ENCODE data around the gene XCL1. TPM values are rescaled to one million over a fixed set of nuclear protein-coding genes. Genes with fewer than 3 reads are reported as not detected.

XCL1 gene
- total and polyA plus RNA-seq, 2 experiments from 2014 or later, result 0.24 TPM; not detected in 1

GRCh38 chr1:168582688-168583336, 6.4 kb downstream of the XCL1 start:
- H2AFZ ChIP-seq, result no peak overlapping the region
- ATAC-seq, result no peak

GRCh38 chr1:168583571-168583970, 7.2 kb downstream of the XCL1 start:
- Histone ChIP-seq H3K79me2 (replicated peaks; ENCODE audit: insufficient read depth) (no peaks in the 10 kb centered on the region), H3F3A (replicated peaks; ENCODE audit: low read depth) (no peaks in the 10 kb centered on the region), H3K4me3 (no peak overlapping the region), H3K4me1 (ENCODE audit: insufficient read depth) (no peaks in the 10 kb centered on the region), H4K20me1 (replicated peaks; ENCODE audit: insufficient read depth) (no peaks in the 10 kb centered on the region), H3K27me3 (ENCODE audit: insufficient read depth) (no peaks in the 10 kb centered on the region), H3K27ac (ENCODE audit: low read depth) (no peak overlapping the region), H3K9me2 (ENCODE audit: insufficient read depth) (peaks cover 5% of the 10 kb centered on the region; the same call in 1 of the 2 replicates), H2AFZ (no peak overlapping the region), H3K4me2 (no peak overlapping the region), H3K36me3 (ENCODE audit: insufficient read depth) (no peaks in the 10 kb centered on the region)
- no peak overlapping the region; the same call in 1 of the 2 replicates for H3K27ac Mint-ChIP-seq
- no peaks in the 10 kb centered on the region for H3K36me3 Mint-ChIP-seq (ENCODE audit: low read depth)
- H3K4me3 Mint-ChIP-seq, result no peak overlapping the region
- no peaks in the 10 kb centered on the region for H3K27me3 Mint-ChIP-seq (ENCODE audit: insufficient read depth, low read depth, poor library complexity)
- peaks cover 9% of the 10 kb centered on the region; the same call in 2 of the 3 replicates for H3K4me1 Mint-ChIP-seq
- no peaks in the 10 kb centered on the region; the same call in 1 of the 3 replicates for H3K9me3 Mint-ChIP-seq
- TF ChIP-seq NANOG (IDR thresholded peaks at IDR 0.05; ENCODE audit: borderline replicate concordance), result no peak
- TF ChIP-seq CTCF (conservative IDR thresholded peaks at IDR 0.05; ENCODE audit: low read depth in 2 of 2), result no peak
- no peak for DNase-seq (ENCODE audit: low spot score)
- ATAC-seq, result no peak

More at GRCh38 chr1:168582688-168583336, 6.4 kb downstream of the XCL1 start:
- DNase-seq (ENCODE audit: low spot score), result no peak
- Histone ChIP-seq H3K4me1 (ENCODE audit: insufficient read depth) (no peaks in the 10 kb centered on the region), H3K36me3 (ENCODE audit: insufficient read depth) (no peaks in the 10 kb centered on the region), H3K27ac (ENCODE audit: low read depth) (no peak overlapping the region), H3F3A (replicated peaks; ENCODE audit: low read depth) (no peaks in the 10 kb centered on the region), H4K20me1 (replicated peaks; ENCODE audit: insufficient read depth) (no peaks in the 10 kb centered on the region), H3K9me2 (ENCODE audit: insufficient read depth) (peaks cover 5% of the 10 kb centered on the region; the same call in 1 of the 2 replicates), H3K4me3 (no peak overlapping the region), H3K4me2 (no peak overlapping the region), H3K79me2 (replicated peaks; ENCODE audit: insufficient read depth) (no peaks in the 10 kb centered on the region), H3K27me3 (ENCODE audit: insufficient read depth) (no peaks in the 10 kb centered on the region)
- Mint-ChIP-seq H3K36me3 (ENCODE audit: low read depth) (no peaks in the 10 kb centered on the region), H3K4me3 (no peak overlapping the region), H3K27me3 (ENCODE audit: insufficient read depth, low read depth, poor library complexity) (no peaks in the 10 kb centered on the region), H3K4me1 (peaks cover 9% of the 10 kb centered on the region; the same call in 2 of the 3 replicates), H3K27ac (no peak overlapping the region), H3K9me3 (no peaks in the 10 kb centered on the region; the same call in 1 of the 3 replicates)
- TF ChIP-seq ZNF331 (CRISPR knock-in tag; IDR thresholded peaks at IDR 0.05; ENCODE audit: low read depth), result no peak
- TF ChIP-seq ZNF114 (CRISPR knock-in tag; IDR thresholded peaks at IDR 0.05), result no peak

GRCh38 chr1:168585191-168585590, 8.8 kb downstream of the XCL1 start:
- H3K9me3 Mint-ChIP-seq, result no peaks in the 10 kb centered on the region; the same call in 1 of the 3 replicates
- peaks cover 5% of the 10 kb centered on the region; the same call in 1 of the 2 replicates for H3K9me2 ChIP-seq (ENCODE audit: insufficient read depth)
- H3K4me1 Mint-ChIP-seq, result peaks cover 9% of the 10 kb centered on the region; the same call in 2 of the 3 replicates
- no peaks in the 10 kb centered on the region for H3K4me1 ChIP-seq (ENCODE audit: insufficient read depth)
- H3K79me2 ChIP-seq (replicated peaks; ENCODE audit: insufficient read depth), result no peaks in the 10 kb centered on the region
- no peaks in the 10 kb centered on the region for H3K36me3 Mint-ChIP-seq (ENCODE audit: low read depth)
- H3K27ac Mint-ChIP-seq, result no peak overlapping the region
- no peak overlapping the region for H3K27ac ChIP-seq (ENCODE audit: low read depth)
- H2AFZ ChIP-seq, result no peak overlapping the region
- H3K36me3 ChIP-seq (ENCODE audit: insufficient read depth), result no peaks in the 10 kb centered on the region
- no peak for DNase-seq (ENCODE audit: low spot score)
- no peak overlapping the region for H3K4me3 ChIP-seq
- no peak overlapping the region for H3K4me2 ChIP-seq
- H3K4me3 Mint-ChIP-seq, result no peak overlapping the region
- H3K27me3 Mint-ChIP-seq (ENCODE audit: insufficient read depth, low read depth, poor library complexity), result no peaks in the 10 kb centered on the region
- no peaks in the 10 kb centered on the region for H3F3A ChIP-seq (replicated peaks; ENCODE audit: low read depth)
- ATAC-seq, result no peak
- no peaks in the 10 kb centered on the region for H3K27me3 ChIP-seq (ENCODE audit: insufficient read depth)
- H4K20me1 ChIP-seq (replicated peaks; ENCODE audit: insufficient read depth), result no peaks in the 10 kb centered on the region
- TF ChIP-seq CTCF (conservative IDR thresholded peaks at IDR 0.05; ENCODE audit: low read depth in 2 of 2) (no peak), STAT1 (IDR thresholded peaks at IDR 0.05; ENCODE audit: unreplicated experiment) (no peak), EZH2 (IDR thresholded peaks at IDR 0.05; ENCODE audit: low read depth, unreplicated experiment) (no peak), ETS1 (IDR thresholded peaks at IDR 0.05) (no peak), REST (IDR thresholded peaks at IDR 0.05; ENCODE audit: unreplicated experiment) (no peak), ZNF114 (CRISPR knock-in tag; IDR thresholded peaks at IDR 0.05) (no peak), NANOG (IDR thresholded peaks at IDR 0.05; ENCODE audit: borderline replicate concordance) (no peak), CREB1 (CRISPR knock-in tag; IDR thresholded peaks at IDR 0.05; ENCODE audit: low read depth) (no peak)

Measured in GM23338 (cell line).